ENCODE measurements around the gene ARMH4.

Gene ARMH4

DNA sequence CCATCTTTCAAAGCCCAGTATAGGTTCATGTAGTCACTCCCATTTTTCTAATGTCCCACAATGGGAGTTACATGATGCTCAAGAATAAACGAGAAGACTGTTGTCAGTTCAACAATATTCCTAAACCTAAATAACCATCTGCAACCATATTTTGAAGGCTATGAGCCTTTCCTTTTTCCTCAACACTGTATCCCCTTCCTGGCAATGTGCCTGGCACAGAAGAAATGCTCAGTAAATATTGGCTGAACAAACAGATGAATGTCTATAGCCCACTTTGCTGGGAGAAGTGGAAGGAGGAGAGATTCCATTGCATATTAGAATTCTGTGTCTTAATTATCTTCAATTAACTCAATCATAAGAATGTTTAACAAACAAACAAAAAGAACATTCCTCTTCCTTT is 6.1 kb downstream of the ARMH4 start:
- TF ChIP-seq, protein P1, sequence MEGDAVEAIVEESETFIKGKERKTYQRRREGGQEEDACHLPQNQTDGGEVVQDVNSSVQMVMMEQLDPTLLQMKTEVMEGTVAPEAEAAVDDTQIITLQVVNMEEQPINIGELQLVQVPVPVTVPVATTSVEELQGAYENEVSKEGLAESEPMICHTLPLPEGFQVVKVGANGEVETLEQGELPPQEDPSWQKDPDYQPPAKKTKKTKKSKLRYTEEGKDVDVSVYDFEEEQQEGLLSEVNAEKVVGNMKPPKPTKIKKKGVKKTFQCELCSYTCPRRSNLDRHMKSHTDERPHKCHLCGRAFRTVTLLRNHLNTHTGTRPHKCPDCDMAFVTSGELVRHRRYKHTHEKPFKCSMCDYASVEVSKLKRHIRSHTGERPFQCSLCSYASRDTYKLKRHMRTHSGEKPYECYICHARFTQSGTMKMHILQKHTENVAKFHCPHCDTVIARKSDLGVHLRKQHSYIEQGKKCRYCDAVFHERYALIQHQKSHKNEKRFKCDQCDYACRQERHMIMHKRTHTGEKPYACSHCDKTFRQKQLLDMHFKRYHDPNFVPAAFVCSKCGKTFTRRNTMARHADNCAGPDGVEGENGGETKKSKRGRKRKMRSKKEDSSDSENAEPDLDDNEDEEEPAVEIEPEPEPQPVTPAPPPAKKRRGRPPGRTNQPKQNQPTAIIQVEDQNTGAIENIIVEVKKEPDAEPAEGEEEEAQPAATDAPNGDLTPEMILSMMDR (IDR thresholded peaks at IDR 0.05) = no peak
- TF ChIP-seq ZFX (IDR thresholded peaks at IDR 0.05; ENCODE audit: borderline replicate concordance) = no peak
- H3K27ac ChIP-seq = no peak overlapping the region

DNA sequence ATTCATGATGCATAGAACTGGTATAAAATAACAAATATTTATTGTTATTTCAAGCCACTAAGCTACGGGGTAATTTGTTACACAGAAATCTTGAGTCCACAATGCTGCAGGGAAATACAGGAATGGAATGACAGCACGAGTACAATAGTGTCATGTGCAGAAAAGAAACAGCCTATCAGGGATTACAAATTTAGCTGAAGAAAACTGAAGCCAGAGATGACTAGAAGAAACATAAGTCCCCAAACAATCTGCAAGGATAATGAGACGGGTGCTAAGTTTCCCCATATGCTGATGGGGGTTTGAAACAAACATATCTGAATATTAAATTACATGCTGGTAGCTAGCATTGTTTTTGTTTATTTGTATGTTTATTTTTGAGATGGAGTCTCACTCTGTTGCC is 8.9 kb downstream of the ARMH4 start:
- no peak for TF ChIP-seq ZFX (IDR thresholded peaks at IDR 0.05; ENCODE audit: borderline replicate concordance)
- TF ChIP-seq, protein P1 (IDR thresholded peaks at IDR 0.05) = no peak
- no peak overlapping the region for H3K27ac ChIP-seq

DNA sequence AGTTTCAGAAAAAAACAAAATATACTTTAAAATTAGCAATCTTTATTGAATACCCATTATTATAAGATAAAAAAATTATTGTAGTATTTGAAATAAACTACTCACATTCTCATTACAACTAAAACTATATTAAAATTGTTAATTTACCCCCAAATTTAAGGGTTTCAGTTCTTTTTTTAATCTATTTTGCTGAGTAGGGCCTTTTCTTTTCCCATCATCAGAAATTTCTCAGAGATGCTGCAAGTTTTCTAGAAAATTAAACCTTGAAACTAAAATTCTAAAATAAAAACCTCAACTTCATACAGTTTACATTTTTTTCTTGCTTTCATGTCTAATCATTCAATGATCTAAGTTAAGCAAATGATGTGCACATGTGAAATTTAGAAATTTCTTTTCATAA is 10.1 kb downstream of the ARMH4 start:
- TF ChIP-seq, protein P1 (IDR thresholded peaks at IDR 0.05) = no peak
- no peak for TF ChIP-seq ZFX (IDR thresholded peaks at IDR 0.05; ENCODE audit: borderline replicate concordance)
- H3K27ac ChIP-seq = no peak overlapping the region

DNA sequence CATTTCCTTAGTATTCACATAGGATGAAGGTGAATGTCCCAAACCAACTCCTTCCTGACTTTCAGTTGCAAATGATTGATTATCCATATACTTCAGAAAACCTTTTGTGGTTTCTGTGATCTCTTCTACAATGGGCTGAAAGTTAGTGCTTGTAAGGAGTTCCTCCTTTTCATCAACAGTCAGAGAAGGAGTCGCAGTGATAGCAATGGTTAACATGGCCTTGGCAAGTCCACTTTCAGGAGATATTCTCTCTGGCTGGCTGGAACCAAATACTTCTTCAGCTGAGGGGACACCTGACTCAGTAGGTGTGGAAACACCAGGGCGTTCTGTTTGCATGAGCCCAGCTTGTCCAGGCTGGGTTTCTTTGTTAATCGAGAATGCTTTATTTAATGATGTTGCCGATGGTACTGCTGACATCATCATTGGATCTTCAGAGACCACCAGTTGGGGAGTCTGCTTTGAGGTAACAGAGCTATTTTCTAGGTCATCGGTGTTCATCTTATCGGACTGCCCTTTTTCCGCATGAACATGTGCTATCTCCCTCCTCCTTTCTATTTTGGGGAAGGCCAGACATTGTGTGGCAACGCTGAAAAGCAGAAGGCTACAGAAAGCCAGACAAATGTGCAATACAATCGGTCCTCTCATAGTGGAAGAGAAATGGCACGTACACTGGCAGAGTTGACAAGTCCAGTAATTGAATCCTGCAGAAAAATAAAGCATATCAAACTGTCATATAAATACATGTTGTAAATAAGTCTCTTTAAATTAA is 13.1 kb downstream of the ARMH4 start:
- H3K27ac ChIP-seq = no peak overlapping the region
- TF ChIP-seq, protein P1 (IDR thresholded peaks at IDR 0.05) = no peak
- TF ChIP-seq ZFX (IDR thresholded peaks at IDR 0.05; ENCODE audit: borderline replicate concordance) = no peak

DNA sequence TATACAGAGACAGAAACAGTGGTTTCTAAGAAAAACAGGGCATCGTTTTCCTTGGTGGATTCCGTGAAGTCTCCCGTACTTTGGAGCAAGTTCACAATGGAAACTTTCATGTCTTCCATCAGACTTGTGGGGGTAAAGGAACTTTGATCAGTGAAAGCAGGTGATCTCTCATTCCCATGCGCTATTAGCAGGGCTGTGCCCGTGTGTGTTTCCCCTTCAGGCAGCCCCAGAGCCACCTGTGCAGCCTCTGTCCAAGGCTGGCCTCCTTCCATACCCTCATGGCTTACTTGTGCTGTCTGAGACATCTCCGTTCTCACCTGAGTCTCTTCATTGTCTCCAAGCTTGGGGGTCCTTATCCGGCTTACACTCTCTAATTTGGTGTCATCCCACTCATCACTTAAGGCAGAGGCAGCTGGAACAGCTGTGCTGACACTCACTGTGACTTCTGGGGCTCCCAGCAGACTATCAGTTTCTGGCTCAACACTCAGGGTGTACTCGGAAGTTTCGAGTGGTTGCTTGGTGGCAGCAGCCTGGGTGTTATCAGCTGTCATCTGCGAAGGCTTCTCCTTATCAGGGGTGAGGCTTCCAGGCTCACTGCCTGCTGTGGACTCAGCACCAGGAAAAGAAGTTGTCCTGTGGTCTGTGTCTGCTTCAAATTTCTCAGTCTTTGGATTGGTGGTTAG is 13.8 kb downstream of the ARMH4 start:
- no peak for TF ChIP-seq ZFX (IDR thresholded peaks at IDR 0.05; ENCODE audit: borderline replicate concordance)
- TF ChIP-seq, protein P1 (IDR thresholded peaks at IDR 0.05) = no peak

DNA sequence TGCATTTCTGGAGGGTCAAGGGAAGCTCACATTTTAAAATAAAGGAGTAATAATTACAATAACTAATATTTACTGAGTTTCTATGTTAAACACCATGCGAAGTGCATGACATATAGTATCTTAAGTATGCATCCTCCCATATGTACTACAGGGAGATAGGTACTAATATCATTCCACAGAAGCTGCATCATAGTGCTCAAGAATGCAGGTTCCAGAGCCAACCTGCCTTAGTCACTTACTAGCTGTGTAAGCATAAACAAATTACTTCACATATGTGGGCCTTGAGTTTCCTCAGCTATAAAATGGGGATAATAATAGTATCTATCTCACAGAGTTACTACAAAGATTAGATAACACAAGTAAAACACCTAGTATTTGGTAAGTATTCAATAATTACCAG is 18.3 kb downstream of the ARMH4 start:
- no peak overlapping the region for H3K27ac ChIP-seq
- no peak for TF ChIP-seq ZFX (IDR thresholded peaks at IDR 0.05; ENCODE audit: borderline replicate concordance)
- TF ChIP-seq, protein P1 (IDR thresholded peaks at IDR 0.05) = no peak

More for the DNA sequence above, 13.8 kb downstream of the ARMH4 start:
- H3K27ac ChIP-seq = no peak overlapping the region

DNA sequence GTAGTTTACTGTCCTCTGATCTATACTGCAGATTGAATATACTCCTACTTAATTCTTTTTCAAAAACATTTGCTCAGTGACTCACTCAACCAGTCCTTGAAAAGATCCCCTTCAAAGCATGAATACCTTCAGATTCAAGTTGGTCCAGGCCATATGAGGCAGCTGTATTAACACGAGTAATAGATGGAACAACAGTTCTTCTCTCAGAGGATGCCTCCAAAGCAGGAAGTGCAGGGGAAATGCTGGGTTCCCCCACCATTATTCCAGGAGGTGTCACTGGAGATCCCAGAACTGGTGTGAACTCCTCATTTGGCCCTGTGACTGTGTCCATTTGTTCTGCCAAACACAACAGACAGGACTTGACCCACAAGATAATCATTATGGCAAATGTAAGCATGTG is 20.6 kb downstream of the ARMH4 start:
- TF ChIP-seq, protein P1 (IDR thresholded peaks at IDR 0.05) = no peak
- no peak for TF ChIP-seq ZFX (IDR thresholded peaks at IDR 0.05; ENCODE audit: borderline replicate concordance)

More for the DNA sequence above, 20.6 kb downstream of the ARMH4 start:
- H3K27ac ChIP-seq = no peak overlapping the region

Measured in 22Rv1 (cell line).